Globus pallidus (tissue), 1 donor: ENCODE measurements around the gene ESX1.
"Not testable (repeated sequence)": the region's sequence is repeated elsewhere in the genome, so short reads cannot be mapped to it uniquely, and the experiment has no call there.

Experiments
- DNase-seq: peaks from one replicate; pipeline ENCODE4 v3.0.0-alpha.2; 2015; ENCODE audit warnings: low spot score

The ESX1 gene

GRCh38 chrX:104254442-104255115, at the start of gene ESX1:
ESX1 (minus strand) TSS chrX:104254933; CDS start chrX:104254849, 84 bp downstream.
- no peak for DNase-seq

DNA sequence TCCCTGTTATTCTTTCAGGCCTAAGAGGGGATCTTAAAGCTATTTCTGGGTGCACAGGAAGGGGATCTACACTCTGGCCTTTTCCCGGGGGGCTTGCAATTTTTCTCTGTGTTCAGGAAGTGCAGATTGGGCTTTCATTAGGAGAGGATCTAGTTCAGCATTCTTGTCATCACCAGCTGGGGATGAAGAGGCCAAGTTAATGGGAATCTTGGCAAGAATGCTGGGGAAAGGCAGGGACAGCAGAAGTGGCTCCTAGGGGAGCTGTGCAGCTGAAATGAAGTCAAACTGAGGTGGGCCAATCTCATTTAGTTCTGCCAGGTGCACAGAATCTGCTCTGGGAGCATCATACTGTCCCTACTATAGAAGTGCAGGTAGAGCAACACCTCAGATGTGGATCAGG, 40.9 kb upstream of the ESX1 start:
- no peak for DNase-seq

DNA sequence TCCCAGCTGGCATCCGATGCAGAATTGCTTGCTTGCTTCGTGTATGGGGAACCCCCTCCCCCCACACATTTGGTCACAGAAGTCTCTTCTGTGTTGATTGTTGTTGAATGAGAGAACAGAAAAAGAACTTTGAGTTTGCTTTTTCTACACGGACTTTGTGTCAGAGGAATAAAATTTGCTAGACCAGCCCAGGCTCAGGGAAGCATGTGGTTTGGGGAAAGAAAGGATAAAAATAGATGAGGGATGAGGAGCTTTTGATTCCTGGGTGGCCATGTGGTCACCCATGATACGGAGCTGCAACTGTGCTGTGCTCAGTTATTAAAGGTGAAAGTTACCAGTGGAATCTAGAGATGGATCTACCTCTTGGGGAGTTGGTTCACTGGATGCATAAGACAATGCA, 34.2 kb upstream of the ESX1 start:
- no peak for DNase-seq

DNA sequence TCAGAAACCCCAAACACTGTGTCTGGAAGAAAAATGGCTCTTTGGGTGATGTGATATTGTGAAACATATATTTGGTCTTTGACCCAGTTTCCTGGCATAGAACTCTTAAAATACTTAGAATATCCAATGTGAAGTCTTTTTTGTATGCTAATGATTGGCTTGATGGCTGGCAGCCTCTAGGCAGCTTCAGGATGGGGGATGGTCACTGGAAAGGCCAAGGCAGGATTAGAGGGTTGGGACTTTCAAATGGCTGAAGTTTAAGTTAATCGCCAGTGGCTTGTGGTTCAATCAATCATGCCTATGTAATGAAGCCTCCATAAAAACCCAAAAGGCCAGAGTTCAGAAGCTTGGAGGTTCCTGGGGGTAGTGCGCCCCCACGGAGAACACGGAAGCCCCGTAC, 33.5 kb upstream of the ESX1 start:
- DNase-seq = no peak

DNA sequence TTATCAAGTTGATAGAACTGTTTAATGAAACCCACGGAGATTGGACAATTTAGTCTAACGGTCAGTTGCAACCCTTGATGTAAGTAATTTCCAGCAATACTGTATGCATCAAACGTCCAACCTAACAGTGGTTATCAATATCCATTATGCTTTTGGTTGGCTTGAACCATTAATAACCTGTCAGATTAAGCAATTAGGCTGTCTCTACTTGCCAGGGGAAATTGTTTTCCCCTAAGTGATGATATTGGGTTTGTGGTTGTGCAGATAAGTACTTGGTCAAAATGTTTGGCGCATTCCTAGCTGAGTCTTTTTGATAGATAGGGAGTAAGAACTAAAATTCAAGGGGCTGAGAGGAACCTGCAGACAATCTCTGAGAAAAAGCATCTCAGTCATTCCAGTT, 30.5 kb upstream of the ESX1 start:
- DNase-seq = no peak

DNA sequence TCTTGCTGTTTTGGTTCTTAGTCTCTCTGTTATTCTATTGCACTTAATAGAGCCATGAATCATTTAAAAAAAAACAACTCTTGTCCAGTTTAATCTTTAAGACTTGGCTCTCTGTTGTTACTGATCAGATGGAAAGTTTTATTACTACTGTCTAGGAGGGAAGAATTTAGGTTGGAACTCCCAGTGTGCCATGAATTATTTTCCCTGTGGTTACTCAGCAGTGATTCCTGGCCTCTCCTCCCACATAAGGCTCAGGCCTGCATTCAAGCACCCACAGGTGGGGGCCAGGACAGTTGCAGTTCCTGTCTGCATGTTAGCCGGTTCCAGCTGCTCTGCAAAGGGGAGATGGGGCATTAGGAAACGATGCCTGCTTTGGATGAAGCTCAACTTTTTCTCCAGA, 29.8 kb upstream of the ESX1 start:
- no peak for DNase-seq

- DNase-seq = no peak
These were observed 27.5 kb upstream of the ESX1 start for GRCh38 chrX:104282166-104282725.

DNA sequence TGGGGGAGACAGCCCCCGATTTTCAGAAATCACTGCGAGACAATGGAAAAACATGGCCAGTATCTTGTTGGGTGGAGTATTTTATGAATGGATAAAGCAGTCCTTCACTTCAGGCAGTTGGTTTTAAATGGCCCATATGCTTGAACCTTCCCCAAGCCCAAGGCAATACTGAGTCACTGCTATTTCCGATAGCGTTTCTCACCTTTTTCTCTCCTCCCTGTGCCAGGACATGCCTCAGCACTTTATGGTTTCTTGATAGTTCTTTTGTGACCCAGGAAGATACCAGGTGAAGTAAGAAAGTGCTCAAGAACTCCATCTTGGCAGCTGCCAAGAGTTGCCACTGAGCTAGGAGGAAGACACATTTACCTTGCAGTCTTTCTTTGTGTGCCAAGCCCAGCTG, 26.8 kb upstream of the ESX1 start:
- no peak for DNase-seq

DNA sequence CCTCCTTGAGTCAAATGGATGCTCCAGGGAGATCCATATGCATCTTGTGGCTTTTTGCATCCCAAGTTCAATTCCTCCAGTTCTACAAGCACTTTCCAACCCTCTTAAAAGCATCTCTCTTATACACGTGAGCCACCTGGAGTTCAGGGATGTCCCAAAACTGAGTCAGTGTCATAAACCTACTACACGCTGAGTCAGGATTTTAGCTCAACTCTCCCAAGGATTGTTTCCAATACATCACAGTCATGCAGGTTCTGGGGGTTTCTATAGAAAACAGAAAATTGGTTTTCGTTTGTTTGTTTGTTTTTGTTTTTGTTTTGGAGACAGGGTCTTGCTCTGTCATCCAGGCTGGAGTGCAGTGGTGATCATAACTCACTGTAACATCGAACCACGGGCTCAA, 25.9 kb upstream of the ESX1 start:
- DNase-seq = no peak

DNA sequence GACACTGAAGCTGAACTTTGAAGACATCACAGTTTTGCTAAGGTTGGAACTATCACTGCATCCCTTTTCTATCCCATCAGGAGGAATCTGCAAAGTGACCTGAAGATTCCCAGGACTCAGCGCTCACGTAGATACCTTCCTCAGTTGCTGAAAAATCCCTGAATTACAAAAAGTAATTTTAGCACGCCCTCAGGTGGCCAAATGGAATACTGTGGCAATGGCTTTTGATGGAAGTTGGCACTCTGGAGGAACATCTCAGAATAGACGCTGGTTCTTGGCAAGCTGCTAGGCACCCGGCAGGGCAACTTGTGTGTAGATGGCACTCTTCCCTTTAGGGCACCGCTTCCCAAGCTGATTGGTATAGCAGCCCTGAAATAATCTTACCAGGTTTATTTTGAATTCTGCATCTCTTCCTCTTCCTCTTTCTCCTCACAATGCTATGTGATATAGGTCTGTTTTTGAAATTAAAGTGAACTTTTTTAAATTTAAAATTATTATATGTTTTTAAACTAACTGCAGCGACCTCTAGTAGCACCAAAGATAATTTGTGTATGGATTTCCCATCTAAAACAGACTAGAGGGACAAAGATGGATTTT, 16.3 kb upstream of the ESX1 start:
- peak; percentile 52 for DNase-seq

DNA sequence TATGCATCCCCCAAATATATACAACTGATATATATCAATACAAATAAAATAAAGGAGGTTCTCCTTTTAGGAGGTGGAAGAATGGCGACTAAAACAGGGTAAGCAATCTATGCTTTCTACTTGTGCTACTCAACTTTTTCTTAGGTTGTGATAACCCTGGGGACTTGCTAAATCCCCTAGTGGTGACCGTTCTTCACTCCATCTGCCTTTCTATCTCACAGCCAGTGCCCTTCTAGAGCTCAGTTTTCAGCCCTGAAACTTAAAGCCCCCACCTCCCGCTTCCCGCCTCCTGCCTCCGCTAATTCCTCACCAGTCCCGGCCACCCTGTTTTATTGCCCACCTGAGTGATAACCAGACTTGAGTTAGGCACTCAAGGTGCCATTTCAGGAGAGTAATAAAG, 15.5 kb upstream of the ESX1 start:
- no peak for DNase-seq

GRCh38 chrX:104255465-104255864, 732 bp upstream of the ESX1 start:
- DNase-seq = no peak

DNA sequence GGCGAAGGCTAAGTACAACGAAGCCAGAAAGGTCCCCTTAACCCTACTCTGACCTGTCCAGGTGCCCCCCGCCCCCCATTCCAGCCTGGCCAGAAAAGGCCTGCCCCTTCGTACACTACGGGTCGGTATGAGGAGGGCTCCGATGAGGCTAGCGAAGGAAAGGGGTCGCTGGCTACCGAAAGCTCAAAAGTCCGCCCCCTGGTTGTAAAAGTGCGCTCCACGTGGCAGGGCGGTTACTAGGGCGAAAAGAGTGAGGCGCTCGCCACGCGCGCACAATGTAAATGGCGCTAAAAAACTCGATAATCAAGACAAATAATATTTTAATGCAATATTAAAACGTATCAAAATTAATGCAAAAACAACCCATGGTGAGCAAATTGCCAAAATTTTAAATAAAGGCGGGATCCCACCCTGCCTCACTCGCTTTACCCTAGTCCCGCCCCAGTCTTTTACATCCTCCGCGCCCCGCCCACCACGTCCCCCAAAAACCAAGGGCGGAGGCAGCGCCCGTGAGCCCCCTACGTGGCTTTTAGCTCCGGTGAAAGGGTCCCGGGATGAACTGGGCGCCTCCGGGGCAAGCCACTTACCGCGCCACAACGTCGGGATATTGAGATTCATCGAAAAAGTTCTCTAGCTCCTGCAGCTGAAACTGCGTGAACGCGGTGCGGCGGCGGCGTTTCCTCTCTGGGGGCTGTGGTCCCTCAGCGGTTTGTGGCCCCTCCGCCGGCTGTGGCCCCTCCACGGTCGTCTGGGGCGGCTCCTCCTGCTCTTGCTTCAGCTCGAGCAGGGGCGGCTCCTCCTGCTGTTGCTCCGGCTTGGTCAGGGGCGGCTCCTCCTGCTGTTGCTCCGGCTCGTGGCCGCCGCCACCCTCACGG, 929 bp downstream of the ESX1 start:
- no peak for DNase-seq

DNA sequence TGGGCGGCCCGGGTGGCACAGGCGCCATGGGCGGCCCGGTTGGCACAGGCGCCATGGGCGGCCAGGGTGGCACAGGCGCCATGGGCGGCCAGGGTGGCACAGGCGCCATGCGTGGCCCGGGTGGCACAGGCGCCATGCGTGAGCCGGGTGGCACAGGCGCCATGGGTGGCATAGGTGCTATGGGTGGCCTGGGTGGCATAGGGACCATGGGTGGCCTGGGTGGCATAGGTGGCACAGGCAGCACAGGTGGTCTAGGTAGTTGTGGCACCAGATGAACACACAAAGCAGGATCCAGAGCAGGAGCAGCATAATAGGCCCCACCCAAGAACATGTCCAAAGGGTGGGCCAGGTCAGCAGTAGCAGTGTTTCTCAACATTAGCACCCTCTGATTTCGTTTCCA, 4.3 kb downstream of the ESX1 start:
- DNase-seq = no peak

- not testable (repeated sequence) for DNase-seq
These were observed 24.7 kb downstream of the ESX1 start for GRCh38 chrX:104230060-104230459.

DNA sequence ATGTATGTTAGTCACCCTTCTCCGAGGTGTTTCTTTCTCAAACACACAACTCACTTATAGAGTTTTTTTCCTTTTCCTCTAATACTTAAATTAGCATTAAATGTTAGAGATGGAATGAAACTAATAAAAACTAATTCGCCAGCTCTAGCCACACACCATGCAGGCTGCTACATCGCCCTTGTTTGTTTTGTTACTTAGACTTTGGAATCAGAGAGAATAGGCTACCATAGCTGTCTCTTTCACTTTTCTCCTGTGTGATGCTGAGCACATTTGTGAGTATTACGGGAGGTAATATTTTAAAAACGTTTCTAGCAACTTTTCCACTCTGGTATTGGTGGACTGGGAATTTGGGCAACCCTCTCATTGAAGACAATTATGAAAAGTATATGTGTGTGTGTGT, 43.5 kb downstream of the ESX1 start:
- no peak for DNase-seq

- no peak for DNase-seq
These were observed 49.2 kb downstream of the ESX1 start for GRCh38 chrX:104205548-104205947.
